ENCODE results near the gene ZNF93. TPM values are rescaled to one million over a fixed set of nuclear protein-coding genes. Genes with fewer than 3 reads are reported as not detected.

ZNF93 gene
- total RNA-seq, 1 experiment from 2014 or later = 58.1 TPM

- no peak overlapping the region for H2BK120ac ChIP-seq (ENCODE audit: low read depth, low read length, poor library complexity, severe bottlenecking)
- no peak overlapping the region for H3K27ac Mint-ChIP-seq
- no peak for TF ChIP-seq CTCF (conservative IDR thresholded peaks at IDR 0.05)
- H2BK12ac ChIP-seq (ENCODE audit: insufficient read length, low read depth, low read length) = no peak overlapping the region
- peaks cover 3% of the 10 kb centered on the region for H3K79me1 ChIP-seq (ENCODE audit: insufficient read depth, low read depth, low read length, poor library complexity, severe bottlenecking)
- H3K79me2 ChIP-seq (ENCODE audit: insufficient read depth, low read length) = peaks cover 53% of the 10 kb centered on the region
- no peaks in the 10 kb centered on the region for H3K27me3 Mint-ChIP-seq (ENCODE audit: low read depth)
- no peaks in the 10 kb centered on the region for H4K20me1 ChIP-seq (ENCODE audit: control insufficient read depth, insufficient read depth, insufficient read length)
- H2BK5ac ChIP-seq (ENCODE audit: insufficient read length, low read length) = no peak overlapping the region
- H2AK5ac ChIP-seq (ENCODE audit: insufficient read length, low read length) = no peak overlapping the region
- H2AFZ ChIP-seq (ENCODE audit: low read length) = no peak overlapping the region
- no peak overlapping the region for H2BK20ac ChIP-seq (ENCODE audit: low read depth, low read length, poor library complexity, severe bottlenecking)
- H4K8ac ChIP-seq (replicated peaks; ENCODE audit: insufficient read length, low read depth, low read length) = no peak overlapping the region
- no peak overlapping the region for H3K4me3 Mint-ChIP-seq
- no peaks in the 10 kb centered on the region for H3K23me2 ChIP-seq (ENCODE audit: insufficient read length, low read depth, low read length, poor library complexity, severe bottlenecking)
- no peak overlapping the region for H4K91ac ChIP-seq (ENCODE audit: insufficient read length, low read depth, low read length)
- no peaks in the 10 kb centered on the region; the same call in 1 of the 2 replicates for H3K4me1 ChIP-seq (ENCODE audit: insufficient read depth, low read length)
- H3K14ac ChIP-seq (ENCODE audit: insufficient read depth, low read length) = no peak overlapping the region
- H3K27me3 ChIP-seq (ENCODE audit: insufficient read depth, low read length) = no peaks in the 10 kb centered on the region
- no peak overlapping the region for H3K27ac ChIP-seq (ENCODE audit: insufficient read length, low read depth, low read length)
- peaks cover 24 to 33% of the 10 kb centered on the region in 2 experiments for H3K4me1 Mint-ChIP-seq
- no peak overlapping the region for H3K18ac ChIP-seq (ENCODE audit: insufficient read length, low read depth, low read length)
- H3K23ac ChIP-seq (ENCODE audit: insufficient read length, low read depth, low read length) = no peak overlapping the region
- peaks cover 0 to 75% of the 10 kb centered on the region in 2 experiments; a peak in 3 of 5 replicates for H3K9me3 Mint-ChIP-seq
- H3T11ph ChIP-seq (ENCODE audit: low read length) = no peak overlapping the region
- peaks cover 43 to 74% (median 54%) of the 10 kb centered on the region in 3 experiments for H3K36me3 Mint-ChIP-seq (ENCODE audit: insufficient read depth in 1 of 3, low read depth in 3 of 3)
- no peak for DNase-seq
- H3K4me2 ChIP-seq (ENCODE audit: insufficient read depth, insufficient read length, low read length) = no peak overlapping the region
- H3K9me3 ChIP-seq (ENCODE audit: control insufficient read depth, low read depth, low read length) = no peaks in the 10 kb centered on the region
- no peak overlapping the region for H4K5ac ChIP-seq (ENCODE audit: insufficient read length, low read depth, low read length)
- no peak overlapping the region for H2BK15ac ChIP-seq (ENCODE audit: low read depth, low read length)
- no peak overlapping the region for H3K4ac ChIP-seq (ENCODE audit: low read depth, low read length)
- no peak overlapping the region for H3K56ac ChIP-seq (ENCODE audit: insufficient read length, low read depth, low read length)
- H3K9ac ChIP-seq (ENCODE audit: extremely low read depth, insufficient read length, low read length) = no peak overlapping the region
These were observed 27.4 kb upstream of the ZNF93 start for GRCh38 chr19:19873381-19873780.

Measured in H9 (cell line).